ENCODE results near the gene IL16. TPM values are rescaled to one million over a fixed set of nuclear protein-coding genes. Genes with fewer than 3 reads are reported as not detected.

The IL16 gene
- total and polyA plus RNA-seq, 9 of the 15 experiments (the other 6 are each of a cell fraction or from before 2014, with no cell fraction given) = 1.4 to 18.8 (median 10.6) TPM

DNA sequence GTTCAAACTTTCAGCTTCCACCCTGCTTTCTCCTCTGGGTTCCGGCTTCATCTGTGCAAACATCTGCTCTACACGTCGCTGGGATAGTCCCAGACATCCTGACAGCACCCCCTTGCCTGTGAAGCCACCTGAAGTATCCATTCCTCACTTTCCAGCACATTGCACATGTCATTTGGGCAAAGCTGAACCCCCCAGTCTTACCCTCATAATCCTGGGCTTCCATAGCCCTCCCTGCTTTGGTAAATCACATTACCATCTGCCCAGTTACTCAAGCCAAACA lies 84.7 kb downstream of the IL16 start:
- intact Hi-C loops (cut with micrococcal nuclease) = no loop called here
- Histone ChIP-seq H3K27ac (ENCODE audit: extremely low read depth, low read depth, low read length) (no peak overlapping the region), H3K4me3 (no peak overlapping the region), H3K4me2 (ENCODE audit: insufficient read depth, low read length) (no peak overlapping the region), H3K27me3 (ENCODE audit: control insufficient read depth in 2 of 2, insufficient read depth in 2 of 2, low read length in 2 of 2) (no peaks in the 10 kb centered on the region), H3K9me1 (ENCODE audit: control insufficient read depth, insufficient read depth, low read length) (no peaks in the 10 kb centered on the region), H2AFZ (ENCODE audit: low read depth, low read length) (no peak overlapping the region), H4K20me1 (replicated peaks; ENCODE audit: control insufficient read depth, insufficient read depth, low read length) (no peaks in the 10 kb centered on the region), H3K36me3 (ENCODE audit: control insufficient read depth, insufficient read depth, low read length) (no peaks in the 10 kb centered on the region), H3K4me1 (replicated peaks in 1 of 2; ENCODE audit: control insufficient read depth in 2 of 2, insufficient read depth in 2 of 2, low read length in 2 of 2) (no peaks in the 10 kb centered on the region), H3K9me3 (replicated peaks; ENCODE audit: control insufficient read depth, insufficient read depth, low read depth, low read length) (no peaks in the 10 kb centered on the region), H3K9ac (ENCODE audit: insufficient read depth in 1 of 2, low read depth in 2 of 2, low read length in 2 of 2) (no peak overlapping the region), H3K79me2 (ENCODE audit: control insufficient read depth, insufficient read depth, low read length) (no peaks in the 10 kb centered on the region)
- no TSS peak for BruUV-seq (replicated peaks)
- CTCF ChIA-PET (ENCODE audit: low intra/inter-chr PET ratio) = interaction anchor here (0.8 kb wide), 1 partner anchor 132 kb away, joined by 3 read pairs; no protein-coding TSS in a partner anchor
- POLR2A ChIA-PET = interaction anchor here (1.3 kb wide), 1 partner anchor 11 kb away, joined by 3 read pairs; no protein-coding TSS in a partner anchor
- no peak for ATAC-seq
- in situ Hi-C loops (cut with MboI) = loop anchor here (5.0 kb wide), 1 partner anchor 121 kb away; no protein-coding TSS in a partner anchor
- DNase-seq (ENCODE audit: extremely low read depth in 1 of 4, low spot score in 3 of 4) = no peak
- TF ChIP-seq, protein P1, sequence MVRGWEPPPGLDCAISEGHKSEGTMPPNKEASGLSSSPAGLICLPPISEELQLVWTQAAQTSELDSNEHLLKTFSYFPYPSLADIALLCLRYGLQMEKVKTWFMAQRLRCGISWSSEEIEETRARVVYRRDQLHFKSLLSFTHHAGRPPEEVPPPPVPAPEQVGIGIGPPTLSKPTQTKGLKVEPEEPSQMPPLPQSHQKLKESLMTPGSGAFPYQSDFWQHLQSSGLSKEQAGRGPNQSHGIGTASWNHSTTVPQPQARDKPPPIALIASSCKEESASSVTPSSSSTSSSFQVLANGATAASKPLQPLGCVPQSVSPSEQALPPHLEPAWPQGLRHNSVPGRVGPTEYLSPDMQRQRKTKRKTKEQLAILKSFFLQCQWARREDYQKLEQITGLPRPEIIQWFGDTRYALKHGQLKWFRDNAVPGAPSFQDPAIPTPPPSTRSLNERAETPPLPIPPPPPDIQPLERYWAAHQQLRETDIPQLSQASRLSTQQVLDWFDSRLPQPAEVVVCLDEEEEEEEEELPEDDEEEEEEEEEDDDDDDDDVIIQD (CRISPR knock-in tag; IDR thresholded peaks at IDR 0.05) = no peak
- TF ChIP-seq, protein P2, sequence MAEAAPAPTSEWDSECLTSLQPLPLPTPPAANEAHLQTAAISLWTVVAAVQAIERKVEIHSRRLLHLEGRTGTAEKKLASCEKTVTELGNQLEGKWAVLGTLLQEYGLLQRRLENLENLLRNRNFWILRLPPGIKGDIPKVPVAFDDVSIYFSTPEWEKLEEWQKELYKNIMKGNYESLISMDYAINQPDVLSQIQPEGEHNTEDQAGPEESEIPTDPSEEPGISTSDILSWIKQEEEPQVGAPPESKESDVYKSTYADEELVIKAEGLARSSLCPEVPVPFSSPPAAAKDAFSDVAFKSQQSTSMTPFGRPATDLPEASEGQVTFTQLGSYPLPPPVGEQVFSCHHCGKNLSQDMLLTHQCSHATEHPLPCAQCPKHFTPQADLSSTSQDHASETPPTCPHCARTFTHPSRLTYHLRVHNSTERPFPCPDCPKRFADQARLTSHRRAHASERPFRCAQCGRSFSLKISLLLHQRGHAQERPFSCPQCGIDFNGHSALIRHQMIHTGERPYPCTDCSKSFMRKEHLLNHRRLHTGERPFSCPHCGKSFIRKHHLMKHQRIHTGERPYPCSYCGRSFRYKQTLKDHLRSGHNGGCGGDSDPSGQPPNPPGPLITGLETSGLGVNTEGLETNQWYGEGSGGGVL (CRISPR knock-in tag; IDR thresholded peaks at IDR 0.05) = no peak
- TF ChIP-seq NCOA1 (IDR thresholded peaks at IDR 0.05; ENCODE audit: low read depth) = no peak
- TF ChIP-seq BCOR (IDR thresholded peaks at IDR 0.05) = no peak
- TF ChIP-seq POLR3G (IDR thresholded peaks at IDR 0.05; ENCODE audit: extremely low read depth, insufficient read length, insufficient replicate concordance) = no peak
- no peak for TF ChIP-seq MEF2D (tag; conservative IDR thresholded peaks at IDR 0.05; ENCODE audit: low read depth)
- TF ChIP-seq YBX1 (IDR thresholded peaks at IDR 0.05) = no peak
- no peak for FAIRE-seq
- WGBS (ENCODE audit: insufficient coverage, low coverage, missing lambda C conversion rate) = 34% methylated on average over 3 of the region's 3 CpGs
